ENCODE measurements around the gene MGAT4A. TPM values are rescaled to one million over a fixed set of nuclear protein-coding genes. Genes with fewer than 3 reads are reported as not detected.

MGAT4A gene
- total and polyA plus RNA-seq, 2 experiments from 2014 or later = 4.4 to 5.6 TPM

GRCh38 chr2:98726205-98726604 is 4.7 kb downstream of the MGAT4A start:
- H3K4me1 Mint-ChIP-seq = peaks cover 13% of the 10 kb centered on the region
- H3K36me3 Mint-ChIP-seq (ENCODE audit: low read depth) = no peaks in the 10 kb centered on the region
- no peak overlapping the region for H3K4me3 Mint-ChIP-seq
- no peak overlapping the region for H3K27ac Mint-ChIP-seq
- Histone ChIP-seq H3K79me2 (replicated peaks; ENCODE audit: insufficient read depth) (no peaks in the 10 kb centered on the region), H4K20me1 (replicated peaks; ENCODE audit: insufficient read depth) (peaks cover 3% of the 10 kb centered on the region; the same call in 1 of the 2 replicates), H3F3A (replicated peaks; ENCODE audit: low read depth) (0 out of 2 replicates have a peak, but pooled peaks cover 3% of the 10 kb centered on the region), H3K27ac (ENCODE audit: low read depth) (no peak overlapping the region), H3K27me3 (ENCODE audit: insufficient read depth) (peaks cover 29% of the 10 kb centered on the region), H3K4me2 (peak overlapping the region; percentile 18; the same call in 1 of the 2 replicates), H2AFZ (no peak overlapping the region), H3K4me1 (ENCODE audit: insufficient read depth) (peaks cover 20% of the 10 kb centered on the region), H3K36me3 (ENCODE audit: insufficient read depth) (no peaks in the 10 kb centered on the region), H3K4me3 (no peak overlapping the region), H3K9me2 (ENCODE audit: insufficient read depth) (no peaks in the 10 kb centered on the region)
- no peak for TF ChIP-seq ZNF462 (CRISPR knock-in tag; IDR thresholded peaks at IDR 0.05)
- TF ChIP-seq STAT1 (IDR thresholded peaks at IDR 0.05; ENCODE audit: unreplicated experiment) = no peak
- no peak for TF ChIP-seq CTCF (conservative IDR thresholded peaks at IDR 0.05; ENCODE audit: low read depth in 2 of 2)
- no peak for TF ChIP-seq POLR2AphosphoS5 (IDR thresholded peaks at IDR 0.05; ENCODE audit: low read depth)
- no peak for TF ChIP-seq NANOG (IDR thresholded peaks at IDR 0.05; ENCODE audit: borderline replicate concordance)
- TF ChIP-seq JUNB (IDR thresholded peaks at IDR 0.05; ENCODE audit: unreplicated experiment) = no peak
- TF ChIP-seq EZH2phosphoT487 (IDR thresholded peaks at IDR 0.05; ENCODE audit: unreplicated experiment) = no peak
- no peak for TF ChIP-seq REST (IDR thresholded peaks at IDR 0.05; ENCODE audit: unreplicated experiment)
- no peak for TF ChIP-seq ETS1 (IDR thresholded peaks at IDR 0.05)
- no peak for TF ChIP-seq EZH2 (IDR thresholded peaks at IDR 0.05; ENCODE audit: low read depth, unreplicated experiment)
- no peak for TF ChIP-seq ZNF331 (CRISPR knock-in tag; IDR thresholded peaks at IDR 0.05; ENCODE audit: low read depth)
- TF ChIP-seq CREB1 (CRISPR knock-in tag; IDR thresholded peaks at IDR 0.05; ENCODE audit: low read depth) = no peak
- TF ChIP-seq ZNF114 (CRISPR knock-in tag; IDR thresholded peaks at IDR 0.05) = no peak
- DNase-seq (ENCODE audit: low spot score) (no peak), ATAC-seq (no peak)
- H3K27me3 Mint-ChIP-seq (ENCODE audit: insufficient read depth, low read depth, poor library complexity) = peaks cover 9% of the 10 kb centered on the region
- H3K9me3 Mint-ChIP-seq = no peaks in the 10 kb centered on the region

Measured in GM23338 (cell line).